ENCODE measurements around the gene MBNL2.

DNA sequence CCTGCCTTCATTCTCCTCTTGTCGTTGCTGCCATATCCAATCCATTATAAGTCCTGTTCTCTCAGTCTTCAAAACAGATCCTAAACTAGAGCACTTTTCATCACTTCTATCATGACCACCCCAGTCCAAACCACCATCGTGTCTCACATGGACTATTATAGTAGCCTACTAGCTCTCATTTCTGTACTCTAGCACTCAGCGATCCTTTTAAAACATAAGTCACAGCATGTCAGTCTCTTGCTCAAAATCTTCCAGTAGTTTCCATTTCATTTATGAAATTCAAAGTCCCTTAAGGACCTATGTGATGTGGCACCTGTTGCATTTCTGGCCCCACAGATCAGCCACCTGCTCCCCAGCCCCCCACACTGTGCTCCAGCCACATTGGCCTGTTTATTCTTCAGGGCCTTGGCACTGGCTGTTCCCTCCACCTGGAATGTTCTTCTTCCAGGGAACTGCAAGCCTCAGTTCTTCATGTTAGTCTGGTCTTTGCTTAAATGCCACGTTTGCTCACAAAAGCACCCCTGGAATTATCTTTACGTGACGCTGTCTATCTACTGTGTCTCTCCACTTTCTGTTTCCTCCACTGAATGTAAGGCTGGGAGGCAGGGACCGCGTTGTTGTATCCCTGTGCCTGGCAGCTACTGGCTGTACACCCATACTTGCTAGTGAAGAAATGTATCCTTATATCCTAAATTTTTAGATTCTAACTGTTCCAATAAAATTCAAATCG is 64.3 kb downstream of the MBNL2 start:
- TF ChIP-seq, protein P1, sequence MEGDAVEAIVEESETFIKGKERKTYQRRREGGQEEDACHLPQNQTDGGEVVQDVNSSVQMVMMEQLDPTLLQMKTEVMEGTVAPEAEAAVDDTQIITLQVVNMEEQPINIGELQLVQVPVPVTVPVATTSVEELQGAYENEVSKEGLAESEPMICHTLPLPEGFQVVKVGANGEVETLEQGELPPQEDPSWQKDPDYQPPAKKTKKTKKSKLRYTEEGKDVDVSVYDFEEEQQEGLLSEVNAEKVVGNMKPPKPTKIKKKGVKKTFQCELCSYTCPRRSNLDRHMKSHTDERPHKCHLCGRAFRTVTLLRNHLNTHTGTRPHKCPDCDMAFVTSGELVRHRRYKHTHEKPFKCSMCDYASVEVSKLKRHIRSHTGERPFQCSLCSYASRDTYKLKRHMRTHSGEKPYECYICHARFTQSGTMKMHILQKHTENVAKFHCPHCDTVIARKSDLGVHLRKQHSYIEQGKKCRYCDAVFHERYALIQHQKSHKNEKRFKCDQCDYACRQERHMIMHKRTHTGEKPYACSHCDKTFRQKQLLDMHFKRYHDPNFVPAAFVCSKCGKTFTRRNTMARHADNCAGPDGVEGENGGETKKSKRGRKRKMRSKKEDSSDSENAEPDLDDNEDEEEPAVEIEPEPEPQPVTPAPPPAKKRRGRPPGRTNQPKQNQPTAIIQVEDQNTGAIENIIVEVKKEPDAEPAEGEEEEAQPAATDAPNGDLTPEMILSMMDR (conservative IDR thresholded peaks at IDR 0.05), result no peak
- no peak for TF ChIP-seq ZFX (IDR thresholded peaks at IDR 0.05)
